Transverse colon (tissue), 4 donors: Measurements from ENCODE around the gene NDUFAF2. TPM values are rescaled to one million over a fixed set of nuclear protein-coding genes. Genes with fewer than 3 reads are reported as not detected.

ENCODE experiments used
- DNase-seq: peaks from one replicate; pipeline ENCODE4 v3.0.0-alpha.2; 2019
- H3K27ac ChIP-seq, 4 donors: fragments of 200-600 bp; sonication (generic); 2 replicates each; pipeline ENCODE4 v1.5.1; 2016 to 2018; ENCODE audit warnings: inconsistent platforms in 4 of 4
- H3K27me3 ChIP-seq: fragments of 200-600 bp; sonication (generic); 2 replicates; pipeline ENCODE4 v1.5.1; 2017; ENCODE audit warnings: inconsistent platforms
- H3K36me3 ChIP-seq, 4 donors: fragments of 200-600 bp; sonication (generic); 2 replicates each; pipeline ENCODE4 v1.5.1; 2017 to 2019; ENCODE audit warnings: inconsistent platforms in 4 of 4
- H3K4me1 ChIP-seq, 4 donors: fragments of 200-600 bp; sonication (generic); 2 replicates each; pipeline ENCODE4 v1.5.1; 2017 to 2020; ENCODE audit warnings: inconsistent platforms in 4 of 4
- H3K4me3 ChIP-seq, 4 donors: fragments of 200-600 bp; sonication (generic); 1 replicate in 1 of 4; 2 replicates in 3 of 4; pipeline versions ENCODE4 v1.5.1 to v1.6.1; 2017 to 2019; ENCODE audit warnings: inconsistent platforms in 4 of 4
- H3K9me3 ChIP-seq, 2 donors: fragments of 200-600 bp; sonication (generic); 2 replicates each; pipeline ENCODE4 v1.5.1; 2017 to 2019; ENCODE audit warnings: inconsistent platforms in 2 of 2
- CTCF ChIP-seq, 5 experiments: fragments of 200-600 bp in 3 of 5; fragments of 450-650 bp in 2 of 5; sonication (generic) in 3 of 5; IDR thresholded peaks; 1 replicate in 2 of 5; 2 replicates in 3 of 5; pipeline ENCODE4 v1.5.1; 2016 to 2017; ENCODE audit warnings: antibody characterized with exemption in 5 of 5, inconsistent platforms in 3 of 5, mild to moderate bottlenecking in 2 of 5, moderate library complexity in 1 of 5
- EP300 ChIP-seq: sonication (generic); formaldehyde crosslinking; IDR thresholded peaks from one replicate; pipeline ENCODE4 v1.6.1; 2017; ENCODE audit warnings: antibody characterized with exemption, low read depth
- POLR2A ChIP-seq: fragments of 450-650 bp; IDR thresholded peaks from one replicate; pipeline ENCODE4 v1.6.1; 2016; ENCODE audit warnings: antibody characterized with exemption, mild to moderate bottlenecking, moderate library complexity
- POLR2AphosphoS5 ChIP-seq, 3 donors: sonication (generic); formaldehyde crosslinking; IDR thresholded peaks; one replicate each; pipeline ENCODE4 v1.6.1; 2016; ENCODE audit warnings: antibody characterized with exemption in 3 of 3
- WGBS, 2 donors: methylation state at CpG; one replicate each; pipeline ENCODE4 v1.1.5; 2018; ENCODE audit warnings: low coverage in 1 of 2; 5-methylcytosine and 5-hydroxymethylcytosine counted together
- in situ Hi-C, 4 donors: fragments of 200-750 bp; cut with MboI; loops; one replicate each; pipeline versions ENCODE4 v1.15.0 to v1.15.1; 2017; ENCODE audit warnings: low sequenced_read_pairs in 3 of 4, low pct_ligation_motif_present in 1 of 4, low pct_unique_long_range_greater_than_20kb in 1 of 4
- intact Hi-C: fragments of 100-400 bp; cut with DNase I; formaldehyde crosslinking; loops from one replicate; pipeline ENCODE4 v1.15.1; 2023; ENCODE audit warnings: low total_unique reads
- total RNA-seq, 4 donors: library from RNA; depleted of rRNA; stranded (reverse); fragments of >200 nt; gene quantifications; one replicate each; pipeline ENCODE4 v1.1.0, GENCODE V29; 2016

NDUFAF2 gene
- total RNA-seq, 4 donors from 2014 or later: 8.2 to 26.5 (median 10.5) TPM

DNA sequence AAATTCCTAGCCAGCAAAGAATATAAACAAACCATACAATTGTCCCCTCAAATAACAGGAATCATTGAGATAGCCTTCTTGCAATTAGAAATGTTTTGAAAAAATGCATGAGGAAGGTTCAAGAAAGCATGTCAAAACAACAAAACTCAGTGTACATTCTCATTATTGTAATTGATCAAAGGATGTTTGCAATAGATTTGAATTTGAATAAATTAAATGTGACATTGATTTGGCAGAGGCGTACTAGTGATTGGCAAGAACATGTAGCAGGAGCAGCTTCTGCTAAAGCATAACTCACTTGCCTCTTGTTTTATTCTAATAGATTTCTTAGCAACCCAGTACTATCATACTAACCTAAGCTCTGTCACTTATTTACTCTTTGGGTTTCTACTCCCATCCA lies 197.4 kb downstream of the NDUFAF2 start:
- no peak overlapping the region for H3K27ac ChIP-seq
- H3K4me1 ChIP-seq: no peaks in the 10 kb centered on the region
- H3K9me3 ChIP-seq: no peaks in the 10 kb centered on the region
- TF ChIP-seq CTCF (IDR thresholded peaks at IDR 0.05): no peak
- no peak for TF ChIP-seq EP300
- TF ChIP-seq POLR2AphosphoS5 (IDR thresholded peaks at IDR 0.05): no peak
- TF ChIP-seq POLR2A: no peak
- no peak overlapping the region for H3K4me3 ChIP-seq
- H3K27me3 ChIP-seq: no peaks in the 10 kb centered on the region
- no peaks in the 10 kb centered on the region for H3K36me3 ChIP-seq
- WGBS, 2 donors: 94 to 100% methylated on average over 1 of the region's 1 CpG
- intact Hi-C loops: no loop called here
- in situ Hi-C loops: no loop called here
- DNase-seq: no peak

GRCh38 chr5:61142811-61143210 lies 197.8 kb downstream of the NDUFAF2 start:
- Histone ChIP-seq H3K36me3 (no peaks in the 10 kb centered on the region), H3K9me3 (no peaks in the 10 kb centered on the region), H3K27me3 (no peaks in the 10 kb centered on the region), H3K27ac (no peak overlapping the region), H3K4me3 (no peak overlapping the region), H3K4me1 (no peaks in the 10 kb centered on the region)
- WGBS, 2 donors: 60 to 63% methylated on average over 1 to 3 of the region's 3 CpGs
- in situ Hi-C loops (no loop called here), intact Hi-C loops (no loop called here)
- TF ChIP-seq CTCF (IDR thresholded peaks at IDR 0.05): no peak
- TF ChIP-seq POLR2AphosphoS5 (IDR thresholded peaks at IDR 0.05): no peak
- TF ChIP-seq EP300: no peak
- no peak for TF ChIP-seq POLR2A
- DNase-seq: no peak

GRCh38 chr5:61148515-61148914 lies 203.5 kb downstream of the NDUFAF2 start:
- H3K9me3 ChIP-seq: no peaks in the 10 kb centered on the region
- TF ChIP-seq EP300 (no peak), POLR2AphosphoS5 (IDR thresholded peaks at IDR 0.05) (no peak), CTCF (IDR thresholded peaks at IDR 0.05) (no peak), POLR2A (no peak)
- H3K27me3 ChIP-seq: no peaks in the 10 kb centered on the region
- no peak for DNase-seq
- H3K4me1 ChIP-seq: no peaks in the 10 kb centered on the region
- H3K27ac ChIP-seq: no peak overlapping the region
- intact Hi-C loops: no loop called here
- no peak overlapping the region for H3K4me3 ChIP-seq
- no peaks in the 10 kb centered on the region for H3K36me3 ChIP-seq
- in situ Hi-C loops: no loop called here

- Histone ChIP-seq H3K4me3 (no peak overlapping the region), H3K36me3 (no peaks in the 10 kb centered on the region), H3K4me1 (no peaks in the 10 kb centered on the region), H3K9me3 (no peaks in the 10 kb centered on the region), H3K27ac (no peak overlapping the region), H3K27me3 (no peaks in the 10 kb centered on the region)
- no peak for DNase-seq
- in situ Hi-C loops (loop anchor here in 2 of 4 donors (25.0 kb wide), 2 partner anchors 185 to 510 kb away; partner anchors contain the start of gene ZSWIM6 (in 1 of the 2)), intact Hi-C loops (no loop called here)
- 86 to 96% methylated on average over 2 of the region's 2 CpGs for WGBS, 2 donors
- TF ChIP-seq EP300 (no peak), CTCF (IDR thresholded peaks at IDR 0.05) (no peak), POLR2AphosphoS5 (IDR thresholded peaks at IDR 0.05) (no peak), POLR2A (no peak)
These were observed 206.9 kb downstream of the NDUFAF2 start for GRCh38 chr5:61151893-61152292.
